Measurements from ENCODE around the gene EHBP1.

DNA sequence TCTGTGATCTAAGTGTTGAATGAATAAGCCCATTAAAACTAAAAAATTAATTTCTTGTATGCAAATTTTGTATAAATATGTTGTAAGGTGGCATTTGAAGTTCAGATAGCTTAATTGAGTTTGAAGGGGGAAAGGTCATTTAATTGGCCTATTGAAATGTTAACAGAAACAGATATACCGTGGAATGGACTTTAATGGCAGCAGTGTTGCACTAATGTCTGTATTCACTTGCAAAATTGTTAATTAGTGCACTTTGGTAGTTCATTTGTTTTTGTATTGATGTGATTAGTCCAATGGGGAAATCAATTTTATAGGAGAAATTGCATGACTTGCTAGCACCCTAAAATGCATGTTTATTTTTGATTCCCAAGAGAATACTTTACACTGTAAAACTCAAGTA, 303.3 kb downstream of the EHBP1 start:
- TF ChIP-seq SUZ12 (IDR thresholded peaks at IDR 0.05; ENCODE audit: extremely low read depth, insufficient read depth, insufficient read length) (no peak), ZNF274 (IDR thresholded peaks at IDR 0.05; ENCODE audit: low read depth, low read length) (no peak)
